GM12892 (cell line): Measurements from ENCODE around the gene PACSIN1.

Source experiments
- POLR2A ChIP-seq: IDR thresholded peaks from 2 replicates; pipeline ENCODE4 v1.6.1; 2011; ENCODE audit warnings: low read depth, low read length, control low read depth
- POLR2AphosphoS5 ChIP-seq: IDR thresholded peaks from 2 replicates; pipeline ENCODE4 v1.6.1; 2011; ENCODE audit warnings: low read depth, low read length, control low read depth

GRCh38 chr6:34529665-34530327 is 63.9 kb downstream of the PACSIN1 start:
- TF ChIP-seq POLR2A (no peak), POLR2AphosphoS5 (no peak)
